CD8-positive, alpha-beta memory T cell (primary cell): Measurements from ENCODE around the gene AMPD3. TPM values are rescaled to one million over a fixed set of nuclear protein-coding genes. Genes with fewer than 3 reads are reported as not detected.

Experiments used
- CTCF ChIA-PET: fragments of 350-600 bp; sonication (Branson Sonifier 250); formaldehyde crosslinking; loops from one replicate; lab custom pipeline; 2021; ENCODE audit warnings: antibody characterized with exemption; lab: Charles Lee
- POLR2A ChIA-PET: fragments of 350-600 bp; sonication (Branson Sonifier 250); formaldehyde crosslinking; loops from one replicate; lab custom pipeline; 2021; ENCODE audit warnings: antibody characterized with exemption; lab: Charles Lee
- DNase-seq, 5 donors: peaks; one replicate each; pipeline versions ENCODE4 v3.0.0 to v3.0.0-alpha.2; 2020 to 2022; ENCODE audit warnings: mixed read lengths in 1 of 5
- H3K27ac ChIP-seq: one replicate; pipeline ENCODE4 v1.7.0; 2013; ENCODE audit warnings: low read depth, mild to moderate bottlenecking, low read length, moderate library complexity
- H3K27me3 ChIP-seq: 2 replicates; pipeline ENCODE4 v1.7.0; 2013; ENCODE audit warnings: low read length, mild to moderate bottlenecking; ENCODE audit not compliant: insufficient read depth, poor library complexity, severe bottlenecking
- H3K36me3 ChIP-seq: 2 replicates; pipeline ENCODE4 v1.7.0; 2013; ENCODE audit warnings: mild to moderate bottlenecking, low read length, moderate library complexity; ENCODE audit not compliant: insufficient read depth
- H3K4me1 ChIP-seq: 2 replicates; pipeline ENCODE4 v1.7.0; 2013; ENCODE audit warnings: mild to moderate bottlenecking, low read length, moderate library complexity; ENCODE audit not compliant: insufficient read depth
- H3K4me3 ChIP-seq: 2 replicates; pipeline ENCODE4 v1.7.0; 2013; ENCODE audit warnings: mild to moderate bottlenecking, low read length
- H3K9me3 ChIP-seq: 2 replicates; pipeline ENCODE4 v1.7.0; 2013; ENCODE audit warnings: mild to moderate bottlenecking, low read length
- H3K27ac Mint-ChIP-seq, 8 donors: one replicate each; pipeline ENCODE4 v1.8.0; 2020 to 2021; ENCODE audit warnings: mixed read lengths in 8 of 8, mild to moderate bottlenecking in 6 of 8, inconsistent platforms in 3 of 8, moderate library complexity in 3 of 8
- H3K27me3 Mint-ChIP-seq, 2 donors: one replicate each; pipeline ENCODE4 v1.8.0; 2020 to 2021; ENCODE audit warnings: mixed read lengths in 2 of 2, mild to moderate bottlenecking in 1 of 2, moderate library complexity in 1 of 2
- H3K36me3 Mint-ChIP-seq, 3 donors: one replicate each; pipeline ENCODE4 v1.8.0; 2020 to 2021; ENCODE audit warnings: mixed read lengths in 3 of 3, inconsistent platforms in 1 of 3, mild to moderate bottlenecking in 1 of 3
- H3K4me1 Mint-ChIP-seq, 3 donors: one replicate each; pipeline ENCODE4 v1.8.0; 2020 to 2021; ENCODE audit warnings: mixed read lengths in 3 of 3, inconsistent platforms in 1 of 3, mild to moderate bottlenecking in 1 of 3
- H3K4me3 Mint-ChIP-seq, 7 donors: one replicate each; pipeline ENCODE4 v1.8.0; 2020 to 2021; ENCODE audit warnings: mixed read lengths in 7 of 7, mild to moderate bottlenecking in 6 of 7, moderate library complexity in 4 of 7, inconsistent platforms in 2 of 7
- H3K9me3 Mint-ChIP-seq, 5 donors: one replicate each; pipeline ENCODE4 v1.8.0; 2020 to 2022; ENCODE audit warnings: mixed read lengths in 5 of 5, mild to moderate bottlenecking in 3 of 5, moderate library complexity in 2 of 5, inconsistent platforms in 1 of 5
- polyA plus RNA-seq: library from polyadenylated mRNA; unstranded; fragments of 300-500 nt; fragmentation: Illumina TruSeq; gene quantifications from one replicate; pipeline ENCODE4 v1.2.3, GENCODE V29; 2021
- total RNA-seq, 2 experiments: library from RNA; stranded (reverse); gene quantifications; one replicate each; pipeline ENCODE4 v1.2.3, GENCODE V29; 2021

The AMPD3 gene
- total and polyA plus RNA-seq, 3 experiments from 2014 or later: 10.8 to 12.2 (median 12.0) TPM

GRCh38 chr11:10551290-10551592 is 96.2 kb downstream of the AMPD3 start:
- H3K27ac ChIP-seq: no peak overlapping the region
- no peaks in the 10 kb centered on the region for H3K4me1 ChIP-seq
- ChIA-PET POLR2A (no interaction called here), CTCF (interaction anchor here (1.7 kb wide), 1 partner anchor 10 kb away, joined by 4 read pairs; the partner anchor contains the start of gene RNF141)
- no peak overlapping the region for H3K27ac Mint-ChIP-seq
- DNase-seq: no peak
- H3K4me3 Mint-ChIP-seq: no peak overlapping the region
- no peak overlapping the region for H3K4me3 ChIP-seq
- peaks cover 12 to 56% of the 10 kb centered on the region in 2 donors for H3K27me3 Mint-ChIP-seq
- no peaks in the 10 kb centered on the region for H3K9me3 ChIP-seq
- H3K36me3 Mint-ChIP-seq: no peaks in the 10 kb centered on the region
- no peaks in the 10 kb centered on the region for H3K36me3 ChIP-seq
- H3K9me3 Mint-ChIP-seq: peaks cover 2 to 12% (median 4%) of the 10 kb centered on the region in 5 donors
- no peaks in the 10 kb centered on the region for H3K4me1 Mint-ChIP-seq
- H3K27me3 ChIP-seq: no peaks in the 10 kb centered on the region

DNA sequence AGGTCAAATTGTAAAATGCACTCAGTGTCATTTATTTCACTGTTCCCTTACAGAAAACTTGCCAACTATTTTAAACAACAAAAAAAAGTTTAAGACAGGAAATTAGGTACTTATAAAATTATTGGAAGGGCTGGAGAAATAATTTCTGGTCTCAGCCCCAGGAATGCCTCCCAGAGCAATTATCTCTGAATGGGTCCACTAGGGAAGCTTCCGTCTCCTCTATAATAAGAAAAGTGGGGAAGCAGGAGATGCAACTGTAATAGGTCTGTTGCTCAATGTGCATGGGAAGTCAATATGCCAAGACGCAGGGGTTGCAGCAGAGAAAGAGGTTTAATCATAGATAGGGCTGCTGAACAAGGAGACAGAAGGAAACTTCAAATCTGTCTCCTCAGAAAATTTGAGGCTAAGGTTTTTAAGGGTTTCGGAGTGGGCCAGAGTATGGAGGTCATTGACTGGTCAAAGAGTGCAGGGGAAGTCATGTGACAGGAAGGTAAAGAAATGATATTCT is 96.8 kb downstream of the AMPD3 start:
- H3K27me3 ChIP-seq: no peaks in the 10 kb centered on the region
- Mint-ChIP-seq H3K4me3 (no peak overlapping the region), H3K36me3 (no peaks in the 10 kb centered on the region), H3K4me1 (no peaks in the 10 kb centered on the region), H3K27ac (no peak overlapping the region), H3K9me3 (peaks cover 2 to 12% (median 4%) of the 10 kb centered on the region in 5 donors), H3K27me3 (peaks cover 13 to 60% of the 10 kb centered on the region in 2 donors)
- CTCF ChIA-PET: interaction anchor here (1.7 kb wide), 1 partner anchor 11 kb away, joined by 4 read pairs; the partner anchor contains the start of gene RNF141
- POLR2A ChIA-PET: no interaction called here
- no peaks in the 10 kb centered on the region for H3K36me3 ChIP-seq
- DNase-seq: no peak
- no peaks in the 10 kb centered on the region for H3K9me3 ChIP-seq
- no peak overlapping the region for H3K27ac ChIP-seq
- no peak overlapping the region for H3K4me3 ChIP-seq
- H3K4me1 ChIP-seq: no peaks in the 10 kb centered on the region

DNA sequence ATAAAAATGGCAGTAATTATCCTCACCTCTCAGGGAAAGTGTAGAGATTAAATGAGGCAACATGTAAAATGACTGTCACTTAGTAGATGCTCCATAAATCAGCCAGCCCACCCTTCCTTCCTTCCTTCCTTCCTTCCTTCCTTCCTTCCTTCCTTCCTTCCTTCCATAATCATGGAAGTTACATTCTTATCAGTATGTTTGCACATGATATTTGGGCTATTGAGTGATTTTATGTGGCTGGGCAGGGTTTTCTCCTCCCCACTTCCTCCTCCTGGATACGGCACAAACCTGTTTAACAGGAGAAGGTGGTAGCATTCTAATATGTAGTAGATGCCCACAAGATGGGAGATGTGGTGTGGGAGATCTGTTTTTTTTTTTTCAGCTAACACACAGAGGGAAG is 101.5 kb downstream of the AMPD3 start:
- Mint-ChIP-seq H3K4me1 (no peaks in the 10 kb centered on the region), H3K36me3 (no peaks in the 10 kb centered on the region), H3K4me3 (no peak overlapping the region), H3K27me3 (peaks cover 9 to 35% of the 10 kb centered on the region in 2 donors), H3K9me3 (peaks cover 2 to 7% (median 4%) of the 10 kb centered on the region in 5 donors), H3K27ac (no peak overlapping the region)
- Histone ChIP-seq H3K4me1 (no peaks in the 10 kb centered on the region), H3K9me3 (no peaks in the 10 kb centered on the region), H3K27ac (no peak overlapping the region), H3K27me3 (no peaks in the 10 kb centered on the region), H3K4me3 (no peak overlapping the region), H3K36me3 (no peaks in the 10 kb centered on the region)
- no peak for DNase-seq
- ChIA-PET POLR2A (no interaction called here), CTCF (no interaction called here)

Other genes starting within 250 kb of the AMPD3 start
- 1 to 10 TPM; 3.7 to 4.2 TPM for gene SBF2, start 161.0 kb upstream of the AMPD3 start, total RNA-seq
- 4.3 TPM for gene SBF2, start 161.0 kb upstream of the AMPD3 start, polyA plus RNA-seq
- under 1 TPM; 0.24 to 0.64 TPM for gene ADM, start 150.2 kb upstream of the AMPD3 start, total RNA-seq
- gene ADM, start 150.2 kb upstream of the AMPD3 start, polyA plus RNA-seq: 0.16 TPM
- 10 to 100 TPM; 19.6 to 20.0 TPM for gene RNF141, start 85.9 kb downstream of the AMPD3 start, total RNA-seq
- 19.2 TPM for gene RNF141, start 85.9 kb downstream of the AMPD3 start, polyA plus RNA-seq
- gene LYVE1, start 113.4 kb downstream of the AMPD3 start, total RNA-seq: not detected
- gene LYVE1, start 113.4 kb downstream of the AMPD3 start, polyA plus RNA-seq: not detected
- not detected for gene IRAG1, start 238.5 kb downstream of the AMPD3 start, total RNA-seq
- gene IRAG1, start 238.5 kb downstream of the AMPD3 start, polyA plus RNA-seq: not detected